GM23338 (cell line): Measurements from ENCODE around the gene PLA2G5. TPM values are rescaled to one million over a fixed set of nuclear protein-coding genes. Genes with fewer than 3 reads are reported as not detected.

ENCODE experiments used
- CREB1 ChIP-seq: fragments of 250-450 bp; sonication (Bioruptor Pico); IDR thresholded peaks from 2 replicates; pipeline ENCODE4 v1.5.0; 2020; ENCODE audit warnings: low read depth, mild to moderate bottlenecking, moderate library complexity
- CTCF ChIP-seq, 2 experiments: fragments of 200-600 bp in 1 of 2; sonication (generic) in 1 of 2; conservative IDR thresholded peaks; 2 replicates each; pipeline versions ENCODE4 v1.5.1 to v1.6.1; 2016 to 2017; ENCODE audit warnings: antibody characterized with exemption in 2 of 2, low read depth in 2 of 2, mild to moderate bottlenecking in 2 of 2, moderate library complexity in 1 of 2
- ETS1 ChIP-seq: IDR thresholded peaks from 2 replicates; pipeline ENCODE4 v1.6.1; 2016; ENCODE audit warnings: antibody characterized with exemption
- EZH2 ChIP-seq: fragments of 200-600 bp; sonication (generic); IDR thresholded peaks from one replicate; pipeline ENCODE4 v1.8.0; 2017; ENCODE audit warnings: antibody characterized with exemption, mild to moderate bottlenecking, low read depth; ENCODE audit not compliant: unreplicated experiment
- EZH2phosphoT487 ChIP-seq: fragments of 200-600 bp; sonication (generic); IDR thresholded peaks from one replicate; pipeline ENCODE4 v1.8.1; 2018; ENCODE audit warnings: antibody characterized with exemption; ENCODE audit not compliant: unreplicated experiment
- JUNB ChIP-seq: IDR thresholded peaks from one replicate; pipeline ENCODE4 v1.6.1; 2016; ENCODE audit warnings: antibody characterized with exemption; ENCODE audit not compliant: unreplicated experiment
- NANOG ChIP-seq: IDR thresholded peaks from 2 replicates; pipeline ENCODE4 v1.6.1; 2016; ENCODE audit warnings: antibody characterized with exemption, borderline replicate concordance
- STAT1 ChIP-seq: IDR thresholded peaks from one replicate; pipeline ENCODE4 v1.6.1; 2016; ENCODE audit warnings: antibody characterized with exemption; ENCODE audit not compliant: unreplicated experiment
- ZNF114 ChIP-seq: fragments of 250-450 bp; sonication (Bioruptor Pico); IDR thresholded peaks from 2 replicates; pipeline ENCODE4 v1.5.0; 2020; ENCODE audit warnings: mild to moderate bottlenecking, moderate library complexity
- ZNF331 ChIP-seq: fragments of 250-450 bp; sonication (Bioruptor Pico); IDR thresholded peaks from 2 replicates; pipeline ENCODE4 v1.5.0; 2020; ENCODE audit warnings: low read depth, mild to moderate bottlenecking, moderate library complexity
- ZNF462 ChIP-seq: fragments of 250-450 bp; sonication (Bioruptor Pico); IDR thresholded peaks from 2 replicates; pipeline ENCODE4 v1.5.0; 2020; ENCODE audit warnings: mild to moderate bottlenecking, moderate library complexity
- polyA plus RNA-seq: library from polyadenylated mRNA; unstranded; fragments of >200 nt; fragmentation: Nextera tagmentation; extraction: Ambion mirVana; gene quantifications from 2 replicates; pipeline ENCODE4 v1.2.1, GENCODE V29; 2016
- total RNA-seq: library from RNA; depleted of rRNA; stranded (reverse); fragments of >200 nt; shearing (Covaris generic); gene quantifications from 2 replicates; pipeline ENCODE4 v1.2.3, GENCODE V29; 2014

The PLA2G5 gene
- total and polyA plus RNA-seq, 2 experiments from 2014 or later, result not detected

DNA sequence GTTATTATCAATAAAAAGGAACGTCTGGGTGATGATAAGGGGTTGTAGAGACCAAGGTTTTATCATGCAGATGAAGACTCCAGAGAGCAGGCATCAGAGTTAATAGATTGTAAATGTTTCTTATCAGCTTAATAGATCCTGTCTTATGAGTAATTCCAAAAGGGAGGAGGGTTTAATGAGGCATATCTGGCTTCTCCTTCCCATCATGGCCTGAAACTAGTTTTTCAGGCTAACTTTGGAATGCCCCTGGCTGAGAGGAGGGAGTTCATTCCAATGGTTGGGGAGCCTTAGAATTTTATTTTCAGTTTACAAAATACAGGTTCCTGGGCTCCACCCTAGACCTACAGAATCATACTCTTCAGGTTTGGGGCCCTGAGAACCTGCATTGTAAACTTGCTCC, 35.9 kb downstream of the PLA2G5 start (continued):
- TF ChIP-seq ZNF462 (CRISPR knock-in tag) (no peak), STAT1 (no peak), ZNF331 (no peak), ETS1 (no peak), NANOG (no peak), ZNF114 (CRISPR knock-in tag) (no peak), JUNB (no peak), CTCF (conservative IDR thresholded peaks at IDR 0.05; ENCODE audit: low read depth in 2 of 2) (no peak), EZH2 (no peak), CREB1 (no peak), EZH2phosphoT487 (no peak)
